HCT116 (cell line): Measurements from ENCODE around the gene TEX12. TPM values are rescaled to one million over a fixed set of nuclear protein-coding genes. Genes with fewer than 3 reads are reported as not detected.

ENCODE experiments used
- ATAC-seq: fragments of 200-7000 bp; cut with Tn5 transposase; 2 replicates; pipeline ENCODE4 v1.9.1; 2020; ENCODE audit warnings: mild to moderate bottlenecking, moderate library complexity
- BruUV-seq: library from RNA; stranded (reverse); fragments of 400-500 nt; replicated peaks from 2 replicates; lab custom pipeline; 2021; lab: Mats Ljungman, UMichigan
- CTCF ChIA-PET: fragments of 300-600 bp; sonication (Branson Sonifier 250); formaldehyde crosslinking; loops from one replicate; lab custom pipeline; 2021; ENCODE audit warnings: antibody characterized with exemption; lab: Charles Lee
- POLR2A ChIA-PET: fragments of 300-600, 350-600 bp; sonication (Branson Sonifier 250); formaldehyde crosslinking; loops from one replicate; lab custom pipeline; 2021; ENCODE audit warnings: antibody characterized with exemption; lab: Charles Lee
- RAD21 ChIA-PET, 2 experiments: fragments of 300-600 bp; sonication (Branson Sonifier 250); formaldehyde crosslinking; loops; one replicate each; lab custom pipeline; 2023; ENCODE audit warnings: low total read pairs in 2 of 2; ENCODE audit not compliant: uncharacterized antibody in 2 of 2, unreplicated experiment in 2 of 2, low non-redundant PET in 1 of 2; lab: Charles Lee
- DNase-seq: peaks from one replicate; pipeline ENCODE4 v3.0.0-alpha.2; 2010; ENCODE audit warnings: low read depth, low spot score
- H2AFZ ChIP-seq: fragments of 200-600 bp; shearing (Covaris generic), sonication (generic); 2 replicates; pipeline ENCODE4 v1.6.1; 2017; ENCODE audit warnings: low read depth, mixed run types, mixed read lengths, antibody characterized with exemption, low read length; ENCODE audit not compliant: poor library complexity, severe bottlenecking
- H3K27ac ChIP-seq: 2 replicates; pipeline ENCODE4 v1.5.1; 2012; ENCODE audit warnings: low read depth, low read length
- H3K27me3 ChIP-seq: fragments of 200-600 bp; sonication (generic); 2 replicates; pipeline ENCODE4 v1.6.1; 2016; ENCODE audit warnings: mixed run types, low read length, mixed read lengths; ENCODE audit not compliant: insufficient read depth
- H3K36me3 ChIP-seq, 2 experiments: fragments of 200-500 bp in 1 of 2; fragments of 200-600 bp in 1 of 2; sonication (Bioruptor generic) in 1 of 2; sonication (generic) in 1 of 2; 2 replicates each; pipeline versions ENCODE4 v1.5.1 to v1.6.1; 2014 to 2016; ENCODE audit warnings: low read length in 2 of 2, inconsistent platforms in 1 of 2, mixed read lengths in 1 of 2, mixed run types in 1 of 2; ENCODE audit not compliant: insufficient read depth in 2 of 2, control insufficient read depth in 1 of 2
- H3K4me1 ChIP-seq, 2 experiments: fragments of 200-600 bp in 1 of 2; sonication (generic) in 1 of 2; 2 replicates each; pipeline versions ENCODE4 v1.5.1 to v1.6.1; 2012 to 2017; ENCODE audit warnings: low read length in 2 of 2, inconsistent platforms in 1 of 2, mild to moderate bottlenecking in 1 of 2, mixed read lengths in 1 of 2, mixed run types in 1 of 2, moderate library complexity in 1 of 2; ENCODE audit not compliant: insufficient read depth in 2 of 2, control insufficient read depth in 1 of 2
- H3K4me2 ChIP-seq: fragments of 200-600 bp; sonication (generic); 2 replicates; pipeline ENCODE4 v1.6.1; 2017; ENCODE audit warnings: mixed run types, low read length, mixed read lengths
- H3K4me3 ChIP-seq, 2 experiments: fragments of 200-600 bp in 1 of 2; sonication (generic) in 1 of 2; replicated peaks in 1 of 2; 2 replicates each; pipeline ENCODE4 v1.5.1; 2011 to 2016; ENCODE audit warnings: low read length in 2 of 2, control low read depth in 1 of 2, low read depth in 1 of 2, mild to moderate bottlenecking in 1 of 2, mixed read lengths in 1 of 2, mixed run types in 1 of 2
- H3K79me2 ChIP-seq: fragments of 200-600 bp; sonication (generic); 2 replicates; pipeline ENCODE4 v1.6.1; 2017; ENCODE audit warnings: mild to moderate bottlenecking, mixed run types, low read length, moderate library complexity, mixed read lengths; ENCODE audit not compliant: insufficient read depth
- H3K9ac ChIP-seq: fragments of 200-600 bp; sonication (generic); 2 replicates; pipeline ENCODE4 v1.6.1; 2016; ENCODE audit warnings: low read length, mixed read lengths
- H3K9me2 ChIP-seq: fragments of 200-600 bp; sonication (generic), shearing (Covaris generic); 2 replicates; pipeline ENCODE4 v1.6.1; 2017; ENCODE audit warnings: mixed run types, mild to moderate bottlenecking, moderate library complexity; ENCODE audit not compliant: insufficient read depth
- H3K9me3 ChIP-seq, 2 experiments: fragments of 200-500 bp in 1 of 2; fragments of 200-600 bp in 1 of 2; sonication (Bioruptor generic) in 1 of 2; sonication (generic) in 1 of 2; 2 replicates each; pipeline ENCODE4 v1.6.1; 2014 to 2017; ENCODE audit warnings: low read length in 2 of 2, mixed read lengths in 2 of 2, inconsistent platforms in 1 of 2, low read depth in 1 of 2, mild to moderate bottlenecking in 1 of 2, mixed run types in 1 of 2, moderate library complexity in 1 of 2; ENCODE audit not compliant: control insufficient read depth in 1 of 2, insufficient read depth in 1 of 2
- H4K20me1 ChIP-seq: fragments of 200-600 bp; sonication (generic), shearing (Covaris generic); 2 replicates; pipeline ENCODE4 v1.6.1; 2017; ENCODE audit warnings: mixed run types, mild to moderate bottlenecking, moderate library complexity; ENCODE audit not compliant: insufficient read depth
- CBX3 ChIP-seq: IDR thresholded peaks from 2 replicates; pipeline ENCODE4 v1.6.1; 2012; ENCODE audit warnings: low read depth
- CTCF ChIP-seq, 3 experiments: fragments of 200-600 bp in 1 of 3; sonication (generic) in 1 of 3; IDR thresholded peaks in 2 of 3; conservative IDR thresholded peaks in 1 of 3; 2 replicates each; pipeline ENCODE4 v1.5.1; 2012 to 2017; ENCODE audit warnings: low read depth in 2 of 3, low read length in 2 of 3, antibody characterized with exemption in 1 of 3, borderline replicate concordance in 1 of 3, control low read depth in 1 of 3, mild to moderate bottlenecking in 1 of 3, mixed read lengths in 1 of 3, mixed run types in 1 of 3, moderate library complexity in 1 of 3; ENCODE audit not compliant: insufficient read depth in 1 of 3
- EGR1 ChIP-seq: IDR thresholded peaks from 2 replicates; pipeline ENCODE4 v1.6.1; 2012; ENCODE audit warnings: low read depth
- ELF1 ChIP-seq: IDR thresholded peaks from 2 replicates; pipeline ENCODE4 v1.6.1; 2012; ENCODE audit warnings: low read depth, borderline replicate concordance
- FOSL1 ChIP-seq: IDR thresholded peaks from 2 replicates; pipeline ENCODE4 v1.6.1; 2012; ENCODE audit warnings: low read depth
- MAX ChIP-seq: IDR thresholded peaks from 2 replicates; pipeline ENCODE4 v1.6.1; 2012
- POLR2AphosphoS5 ChIP-seq: IDR thresholded peaks from 2 replicates; pipeline ENCODE4 v1.6.1; 2011; ENCODE audit warnings: mild to moderate bottlenecking, low read depth, low read length, moderate library complexity
- RAD21 ChIP-seq: IDR thresholded peaks from 2 replicates; pipeline ENCODE4 v1.6.1; 2012; ENCODE audit warnings: low read depth, mild to moderate bottlenecking
- REST ChIP-seq: IDR thresholded peaks from 2 replicates; pipeline ENCODE4 v1.6.1; 2012; ENCODE audit warnings: low read depth
- SP1 ChIP-seq: IDR thresholded peaks from 2 replicates; pipeline ENCODE4 v1.6.1; 2012; ENCODE audit warnings: low read depth
- SRF ChIP-seq: IDR thresholded peaks from 2 replicates; pipeline ENCODE4 v1.6.1; 2012; ENCODE audit warnings: low read depth
- YY1 ChIP-seq: IDR thresholded peaks from 2 replicates; pipeline ENCODE4 v1.6.1; 2011; ENCODE audit warnings: low read length, low read depth, moderate library complexity, mild to moderate bottlenecking; ENCODE audit not compliant: insufficient replicate concordance; ENCODE audit errors: extremely low read depth
- ZBTB33 ChIP-seq: IDR thresholded peaks from 2 replicates; pipeline ENCODE4 v1.6.1; 2011; ENCODE audit warnings: mild to moderate bottlenecking, low read length, moderate library complexity; ENCODE audit not compliant: insufficient replicate concordance; ENCODE audit errors: extremely low read depth
- ZFX ChIP-seq: fragments of 450-650 bp; IDR thresholded peaks from 2 replicates; pipeline ENCODE4 v1.6.1; 2017
- ZNF274 ChIP-seq: fragments of 200-500 bp; sonication (Bioruptor generic); IDR thresholded peaks from 2 replicates; pipeline ENCODE4 v1.6.1; 2014; ENCODE audit warnings: mild to moderate bottlenecking, low read depth, low read length, inconsistent platforms
- intact Hi-C: fragments of 100-400 bp; cut with micrococcal nuclease; formaldehyde crosslinking; loops from 2 replicates; pipeline ENCODE4 v1.10.0; 2022
- total RNA-seq: library from RNA; stranded (reverse); gene quantifications from one replicate; pipeline ENCODE4 v1.2.1, GENCODE V29; 2021; ENCODE audit not compliant: unreplicated experiment

Gene TEX12
- total RNA-seq, 1 experiment from 2014 or later: not detected

- no peaks in the 10 kb centered on the region for H3K9me3 ChIP-seq
- H3K9ac ChIP-seq: peak within 1 kb of the TSS; percentile 34
- H3K27me3 ChIP-seq: no peaks in the 10 kb centered on the region
- H3K9me2 ChIP-seq: no peaks in the 10 kb centered on the region
- peaks cover 7 to 33% of the 10 kb centered on the region in 2 experiments; a peak in 3 of 4 replicates for H3K4me1 ChIP-seq
- H3K27ac ChIP-seq: no peak within 1 kb of the TSS; the same call in 1 of the 2 replicates
- H3K36me3 ChIP-seq: no peaks in the 10 kb centered on the region
- H3K79me2 ChIP-seq: no peaks in the 10 kb centered on the region
- RAD21 ChIA-PET: interaction anchor here (0.5 to 1.4 kb wide), 3 partner anchors 40 to 62 kb away, joined by 3 to 11 read pairs (median 4); no protein-coding TSS in a partner anchor
- intact Hi-C loops: loop anchor here (1.0 to 5.0 kb wide), 3 partner anchors 55 to 243 kb away; no protein-coding TSS in a partner anchor
- no peaks in the 10 kb centered on the region for H4K20me1 ChIP-seq
- CTCF ChIA-PET: interaction anchor here (0.6 to 1.4 kb wide), 5 partner anchors 11 to 62 kb away, joined by 3 to 16 read pairs (median 10); partner anchors contain the start of gene IL18
- DNase-seq (peak; percentile 52), ATAC-seq (peak; percentile 95)
- POLR2A ChIA-PET: no interaction called here
- H2AFZ ChIP-seq: peak within 1 kb of the TSS; percentile 82
- no TSS peak for BruUV-seq
- peak within 1 kb of the TSS; percentile 29 to 49 for H3K4me3 ChIP-seq
- TF ChIP-seq SRF: 0 out of 2 replicates have a peak, but pooled peaks have one; percentile 26
- no peak for TF ChIP-seq REST
- peak; percentile 83 to 99 (median 91) for TF ChIP-seq CTCF (IDR thresholded peaks at IDR 0.05 in 2 of 3, conservative IDR thresholded peaks at IDR 0.05 in 1 of 3; ENCODE audit: borderline replicate concordance in 1 of 3, insufficient read depth in 1 of 3, low read depth in 2 of 3, low read length in 2 of 3)
- TF ChIP-seq MAX: 0 out of 2 replicates have a peak, but pooled peaks have one; percentile 35
- TF ChIP-seq SP1: peak; percentile 43
- peak; percentile 30 for TF ChIP-seq YY1
- TF ChIP-seq ZNF274: no peak
- TF ChIP-seq RAD21: peak; percentile 95
- TF ChIP-seq EGR1: no peak
- TF ChIP-seq ZFX: no peak
- peak; percentile 45; the same call in 1 of the 2 replicates for TF ChIP-seq CBX3
- no peak for TF ChIP-seq ELF1
- TF ChIP-seq FOSL1: 0 out of 2 replicates have a peak, but pooled peaks have one; percentile 8
- no peak for TF ChIP-seq ZBTB33
- no peak for TF ChIP-seq POLR2AphosphoS5
- H3K4me2 ChIP-seq: peak within 1 kb of the TSS; percentile 71
Observed at GRCh38 chr11:112174789-112175598, 7.8 kb downstream of the TEX12 start, which contains the start of gene BCO2. BCO2 (plus strand) TSS chr11:112175512; CDS start chr11:112175602, 90 bp downstream.
